ENCODE measurements around the gene REM2. TPM values are rescaled to one million over a fixed set of nuclear protein-coding genes. Genes with fewer than 3 reads are reported as not detected.

Gene REM2
- total RNA-seq, 1 experiment from 2014 or later: not detected

DNA sequence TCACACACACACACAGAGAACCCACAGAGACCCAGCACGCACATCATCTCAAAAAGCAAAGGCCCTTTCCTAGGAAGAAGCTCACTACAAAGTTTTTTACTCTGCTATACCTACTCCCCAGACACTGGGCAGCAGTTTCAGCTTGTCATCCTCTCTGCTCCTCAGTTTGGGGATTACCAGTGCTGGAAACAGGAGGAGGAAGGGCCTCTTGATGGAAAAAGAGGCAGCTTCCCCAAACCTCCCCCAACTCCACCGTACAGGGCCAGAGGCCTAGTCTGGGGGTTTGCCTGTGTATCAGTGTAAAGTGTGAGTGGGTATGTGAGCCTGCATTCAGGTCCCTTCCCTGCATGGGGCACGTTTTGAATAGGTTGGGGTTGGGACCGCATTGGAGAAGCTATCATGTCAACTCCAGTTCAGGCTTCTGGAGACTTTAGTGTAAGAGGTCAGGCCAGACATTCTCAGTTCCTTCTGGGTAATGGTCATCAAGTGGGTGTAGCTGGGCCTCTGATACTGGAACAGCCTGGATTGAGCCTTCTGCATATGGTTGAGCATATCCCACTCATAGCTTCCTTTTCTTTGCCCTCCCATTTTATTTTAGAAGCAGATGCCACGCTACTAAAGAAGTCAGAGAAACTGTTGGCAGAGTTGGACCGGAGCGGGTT, 1.2 kb downstream of the REM2 start:
- no peaks in the 10 kb centered on the region for H3K9me3 ChIP-seq
- no peak overlapping the region for H3K4me3 ChIP-seq
- no peaks in the 10 kb centered on the region for H3K36me3 ChIP-seq
- H3K27me3 ChIP-seq: no peaks in the 10 kb centered on the region
- DNase-seq: no peak

DNA sequence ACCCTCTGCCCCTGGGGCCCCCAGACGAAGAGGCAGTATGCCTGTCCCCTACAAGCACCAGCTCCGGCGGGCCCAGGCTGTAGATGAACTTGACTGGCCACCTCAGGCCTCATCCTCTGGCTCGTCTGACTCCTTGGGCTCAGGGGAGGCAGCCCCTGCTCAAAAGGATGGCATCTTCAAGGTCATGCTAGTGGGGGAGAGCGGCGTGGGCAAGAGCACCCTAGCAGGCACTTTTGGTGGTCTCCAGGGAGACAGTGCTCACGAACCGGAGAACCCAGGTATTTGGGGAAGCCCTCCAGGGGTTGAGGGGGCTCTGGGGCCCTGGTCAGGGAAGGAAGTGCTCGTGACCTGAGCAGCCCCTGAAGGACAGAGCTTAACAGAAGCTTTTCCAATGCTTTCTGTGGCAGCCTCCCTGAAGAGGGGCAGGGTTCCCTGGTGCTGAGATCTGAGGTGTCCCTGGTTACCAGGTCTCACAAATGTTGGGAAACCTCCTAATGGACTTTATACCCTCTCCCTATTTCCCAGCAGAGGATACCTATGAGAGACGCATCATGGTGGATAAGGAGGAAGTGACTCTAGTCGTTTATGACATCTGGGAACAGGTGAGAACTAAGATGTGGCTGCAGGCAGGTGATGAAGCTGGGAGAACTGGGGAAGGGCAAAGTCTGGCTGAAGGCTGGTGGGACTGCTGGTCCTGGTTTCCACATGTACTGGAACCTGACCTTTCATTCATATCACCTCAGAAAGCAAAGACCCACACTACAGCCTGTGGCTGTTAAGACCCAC, 1.9 kb downstream of the REM2 start:
- no peak for DNase-seq
- H3K9me3 ChIP-seq: no peaks in the 10 kb centered on the region

GRCh38 chr14:22885975-22886374, 3.0 kb downstream of the REM2 start:
- no peak for DNase-seq
- no peaks in the 10 kb centered on the region for H3K9me3 ChIP-seq
- H3K36me3 ChIP-seq: no peaks in the 10 kb centered on the region
- H3K4me3 ChIP-seq: no peak overlapping the region
- H3K27me3 ChIP-seq: no peaks in the 10 kb centered on the region

More for the DNA sequence above, 1.9 kb downstream of the REM2 start:
- H3K36me3 ChIP-seq: no peaks in the 10 kb centered on the region
- no peak overlapping the region for H3K4me3 ChIP-seq
- no peaks in the 10 kb centered on the region for H3K27me3 ChIP-seq

DNA sequence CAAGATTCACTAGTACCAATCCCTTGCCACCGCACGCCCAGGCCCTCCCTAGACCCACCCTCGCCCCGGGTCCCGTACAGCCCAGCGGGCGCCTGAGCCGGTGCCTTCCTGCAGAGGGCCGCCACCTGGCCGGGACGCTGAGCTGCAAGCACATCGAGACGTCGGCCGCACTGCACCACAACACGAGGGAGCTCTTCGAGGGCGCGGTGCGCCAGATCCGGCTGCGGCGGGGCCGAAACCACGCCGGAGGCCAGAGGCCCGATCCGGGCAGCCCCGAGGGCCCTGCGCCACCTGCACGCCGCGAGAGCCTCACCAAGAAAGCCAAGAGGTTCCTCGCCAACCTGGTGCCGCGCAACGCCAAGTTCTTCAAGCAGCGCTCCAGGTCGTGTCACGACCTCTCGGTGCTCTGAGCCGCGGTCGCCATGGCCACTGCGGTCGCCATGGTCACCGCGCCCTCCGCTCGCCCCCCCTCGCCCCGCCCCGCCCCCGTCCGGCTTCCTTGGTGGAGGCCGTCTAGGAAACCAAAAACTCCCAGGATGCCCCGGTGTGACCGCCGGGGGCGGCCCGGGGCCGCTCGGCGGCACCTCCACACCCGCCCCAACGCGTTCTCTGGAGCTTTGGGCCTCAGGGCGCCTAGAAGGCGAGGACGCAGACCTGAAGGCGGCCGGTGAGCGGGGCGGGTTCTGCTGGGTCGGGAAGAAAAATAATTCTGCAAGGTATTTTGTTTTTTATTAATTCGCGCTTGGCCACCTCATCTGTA, 3.7 kb downstream of the REM2 start:
- peak; percentile 47 for DNase-seq
- Histone ChIP-seq H3K36me3 (no peaks in the 10 kb centered on the region), H3K27me3 (no peaks in the 10 kb centered on the region), H3K4me3 (peak overlapping the region; percentile 47), H3K9me3 (no peaks in the 10 kb centered on the region)

DNA sequence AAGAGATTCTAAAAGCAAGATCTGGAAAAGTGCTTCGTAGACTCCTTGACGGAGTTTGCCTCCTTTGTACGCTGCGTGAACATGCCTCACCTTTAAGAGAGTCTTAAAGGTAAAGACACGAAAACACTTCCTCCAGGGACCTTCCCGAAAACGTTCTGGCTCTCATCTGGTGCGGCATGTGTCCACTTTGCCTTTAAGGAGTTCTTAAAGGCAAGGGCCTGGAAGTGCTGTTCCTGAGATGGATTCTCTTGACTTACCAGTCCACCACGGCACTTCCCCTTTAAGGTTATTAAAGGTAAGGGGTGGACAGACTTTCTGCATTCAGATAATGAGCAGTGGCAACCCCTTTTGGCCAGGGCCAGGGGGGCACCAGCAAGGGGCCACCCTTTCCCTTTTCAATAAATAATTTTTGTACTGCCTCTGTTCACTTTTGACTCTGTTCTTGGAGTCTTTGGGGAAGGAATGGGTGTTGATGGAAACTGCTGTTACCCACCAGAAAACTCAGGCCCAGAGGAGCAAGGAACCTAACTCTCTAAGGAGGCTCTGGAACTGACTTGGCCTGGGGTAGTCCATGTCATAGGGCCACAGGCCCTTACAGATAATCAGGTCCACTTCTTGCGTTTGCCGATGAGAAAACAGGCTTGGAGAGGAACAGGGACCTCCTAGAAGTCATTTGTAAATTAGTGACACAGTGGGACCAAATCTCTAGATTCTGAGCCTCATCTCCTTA, 4.4 kb downstream of the REM2 start:
- DNase-seq: peak; percentile 15
- no peaks in the 10 kb centered on the region for H3K36me3 ChIP-seq
- H3K4me3 ChIP-seq: peak overlapping the region; percentile 47
- no peaks in the 10 kb centered on the region for H3K27me3 ChIP-seq
- no peaks in the 10 kb centered on the region for H3K9me3 ChIP-seq

DNA sequence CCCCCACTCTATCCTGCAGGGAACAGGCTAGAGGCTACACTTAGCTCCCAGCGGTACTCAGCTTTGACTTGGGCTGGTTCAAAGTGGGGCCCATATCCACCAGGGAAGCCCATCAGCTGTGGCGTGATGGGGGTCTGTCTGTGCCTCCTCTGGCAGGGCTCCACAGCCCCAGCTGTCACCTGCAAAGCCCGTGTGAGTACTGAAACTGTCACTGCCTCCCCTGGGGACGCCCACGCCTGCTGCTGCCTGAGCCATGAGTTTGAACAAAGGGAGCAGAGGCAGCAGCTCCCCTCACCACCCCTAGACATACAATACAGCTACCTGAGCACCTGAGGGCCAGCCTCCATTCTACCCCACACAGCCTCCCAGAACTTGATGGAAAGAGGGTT, 5.0 kb downstream of the REM2 start:
- no peak overlapping the region for H3K4me3 ChIP-seq
- no peak for DNase-seq

DNA sequence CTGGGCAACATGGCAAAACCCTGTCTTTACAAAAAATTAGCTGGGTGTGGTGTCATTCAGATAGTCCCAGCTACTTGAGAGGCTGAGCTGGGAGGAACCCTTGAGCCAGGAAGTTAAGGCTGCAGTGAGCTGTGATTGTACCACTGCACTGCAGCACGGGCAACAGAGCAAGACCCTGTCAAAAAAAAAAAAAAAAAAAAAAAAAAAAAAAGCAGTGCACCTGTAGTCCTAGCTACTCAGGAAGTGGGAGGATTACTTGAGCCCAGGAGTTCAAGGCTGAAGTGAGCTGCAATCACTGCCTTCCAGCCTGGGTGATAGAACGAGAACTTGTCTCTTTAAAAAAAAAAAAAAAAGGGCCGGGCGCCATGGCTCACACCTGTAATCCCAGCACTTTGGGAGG, 5.6 kb downstream of the REM2 start:
- no peak for DNase-seq
- H3K9me3 ChIP-seq: no peaks in the 10 kb centered on the region
- H3K4me3 ChIP-seq: no peak overlapping the region
- H3K27me3 ChIP-seq: no peaks in the 10 kb centered on the region
- no peaks in the 10 kb centered on the region for H3K36me3 ChIP-seq

More for the DNA sequence above, 5.0 kb downstream of the REM2 start:
- Histone ChIP-seq H3K9me3 (no peaks in the 10 kb centered on the region), H3K27me3 (no peaks in the 10 kb centered on the region), H3K36me3 (no peaks in the 10 kb centered on the region)

GRCh38 chr14:22890416-22890815, 7.4 kb downstream of the REM2 start:
- Histone ChIP-seq H3K36me3 (no peaks in the 10 kb centered on the region), H3K27me3 (no peaks in the 10 kb centered on the region), H3K4me3 (no peak overlapping the region), H3K9me3 (no peaks in the 10 kb centered on the region)
- no peak for DNase-seq

GRCh38 chr14:22892488-22892887, 9.5 kb downstream of the REM2 start:
- DNase-seq: no peak

GRCh38 chr14:22893706-22894105, 10.7 kb downstream of the REM2 start:
- Histone ChIP-seq H3K4me3 (no peak overlapping the region), H3K36me3 (no peaks in the 10 kb centered on the region)

More at GRCh38 chr14:22892488-22892887, 9.5 kb downstream of the REM2 start:
- H3K4me3 ChIP-seq: no peak overlapping the region
- H3K27me3 ChIP-seq: no peaks in the 10 kb centered on the region
- no peaks in the 10 kb centered on the region for H3K9me3 ChIP-seq
- H3K36me3 ChIP-seq: no peaks in the 10 kb centered on the region

DNA sequence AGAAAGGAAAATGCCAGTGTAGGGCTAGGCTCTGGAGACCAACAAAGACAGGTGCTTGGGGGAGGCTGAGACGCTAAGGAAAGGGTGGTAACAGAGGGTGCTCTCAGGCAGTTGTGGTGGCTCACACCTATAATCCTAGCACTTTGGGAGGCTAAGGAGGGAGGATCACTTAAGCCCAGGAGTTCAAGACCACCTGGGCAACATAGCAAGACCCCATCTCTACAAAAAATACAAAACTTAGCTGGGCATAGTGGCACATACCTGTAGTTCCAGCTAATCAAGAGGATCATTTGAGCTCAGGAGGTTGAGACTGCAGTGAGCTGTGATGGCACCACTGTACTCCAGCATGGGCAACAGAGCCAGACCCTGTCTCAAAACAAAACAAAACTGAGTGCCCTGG, 12.4 kb downstream of the REM2 start:
- Histone ChIP-seq H3K27me3 (no peaks in the 10 kb centered on the region), H3K9me3 (no peaks in the 10 kb centered on the region), H3K4me3 (no peak overlapping the region), H3K36me3 (no peaks in the 10 kb centered on the region)
- DNase-seq: no peak

More at GRCh38 chr14:22893706-22894105, 10.7 kb downstream of the REM2 start:
- no peaks in the 10 kb centered on the region for H3K9me3 ChIP-seq
- DNase-seq: no peak
- no peaks in the 10 kb centered on the region for H3K27me3 ChIP-seq

DNA sequence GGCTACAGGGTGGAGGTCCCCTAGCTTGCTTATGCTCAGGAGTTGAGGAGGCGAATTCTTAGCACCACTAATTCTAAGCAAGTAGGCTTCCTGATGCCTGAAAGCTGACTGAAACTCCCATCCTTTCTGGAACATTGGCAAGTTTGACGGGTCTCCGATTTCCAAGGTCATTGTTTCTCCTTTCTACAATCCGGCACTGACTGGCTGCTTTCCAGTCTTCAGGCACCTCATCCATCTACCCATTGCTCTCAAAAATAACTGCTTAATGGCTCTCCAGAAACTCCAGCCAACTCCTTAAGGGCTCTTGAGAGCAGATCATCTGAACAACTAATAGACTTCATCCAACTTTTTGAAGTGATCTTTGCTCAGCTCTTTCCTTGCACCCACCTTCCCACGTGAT, 13.3 kb downstream of the REM2 start:
- Histone ChIP-seq H3K36me3 (no peaks in the 10 kb centered on the region), H3K27me3 (no peaks in the 10 kb centered on the region), H3K9me3 (no peaks in the 10 kb centered on the region), H3K4me3 (no peak overlapping the region)
- no peak for DNase-seq

- H3K4me3 ChIP-seq: no peak overlapping the region
- DNase-seq: no peak
- H3K27me3 ChIP-seq: no peaks in the 10 kb centered on the region
- H3K9me3 ChIP-seq: no peaks in the 10 kb centered on the region
- no peaks in the 10 kb centered on the region for H3K36me3 ChIP-seq
Measured at GRCh38 chr14:22896760-22897159, 13.7 kb downstream of the REM2 start.

DNA sequence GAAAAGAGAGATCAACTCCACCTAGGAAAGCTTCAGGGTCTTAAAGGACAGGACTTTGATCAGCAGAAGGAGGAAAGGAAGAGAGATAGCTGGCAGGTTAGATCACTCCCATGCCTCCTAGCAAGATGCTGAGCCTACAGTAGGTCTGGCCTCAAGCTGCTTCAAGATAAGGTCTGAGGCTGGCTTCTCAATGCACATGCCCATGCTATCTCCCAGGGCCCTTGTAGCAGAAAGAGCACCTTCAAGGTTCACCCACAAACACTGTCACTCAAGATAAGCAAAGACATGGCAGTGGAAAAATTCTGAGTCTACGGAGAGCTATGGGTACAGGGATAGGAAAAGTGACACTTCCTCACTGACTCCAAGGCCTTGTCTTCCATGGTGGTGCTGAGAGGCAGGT, 14.3 kb downstream of the REM2 start:
- no peaks in the 10 kb centered on the region for H3K36me3 ChIP-seq
- H3K27me3 ChIP-seq: no peaks in the 10 kb centered on the region
- no peak for DNase-seq
- H3K4me3 ChIP-seq: no peak overlapping the region
- H3K9me3 ChIP-seq: no peaks in the 10 kb centered on the region

GRCh38 chr14:22898302-22899090, 15.5 kb downstream of the REM2 start:
- H3K9me3 ChIP-seq: no peaks in the 10 kb centered on the region

More at GRCh38 chr14:22898302-22899090, 15.5 kb downstream of the REM2 start:
- H3K36me3 ChIP-seq: no peaks in the 10 kb centered on the region
- no peak for DNase-seq
- H3K4me3 ChIP-seq: no peak overlapping the region
- no peaks in the 10 kb centered on the region for H3K27me3 ChIP-seq

All from MG63 (cell line).